ENCODE measurements around the gene MTHFSD. TPM values are rescaled to one million over a fixed set of nuclear protein-coding genes. Genes with fewer than 3 reads are reported as not detected.

The MTHFSD gene
- total RNA-seq, 1 experiment from 2014 or later: 10.1 TPM

DNA sequence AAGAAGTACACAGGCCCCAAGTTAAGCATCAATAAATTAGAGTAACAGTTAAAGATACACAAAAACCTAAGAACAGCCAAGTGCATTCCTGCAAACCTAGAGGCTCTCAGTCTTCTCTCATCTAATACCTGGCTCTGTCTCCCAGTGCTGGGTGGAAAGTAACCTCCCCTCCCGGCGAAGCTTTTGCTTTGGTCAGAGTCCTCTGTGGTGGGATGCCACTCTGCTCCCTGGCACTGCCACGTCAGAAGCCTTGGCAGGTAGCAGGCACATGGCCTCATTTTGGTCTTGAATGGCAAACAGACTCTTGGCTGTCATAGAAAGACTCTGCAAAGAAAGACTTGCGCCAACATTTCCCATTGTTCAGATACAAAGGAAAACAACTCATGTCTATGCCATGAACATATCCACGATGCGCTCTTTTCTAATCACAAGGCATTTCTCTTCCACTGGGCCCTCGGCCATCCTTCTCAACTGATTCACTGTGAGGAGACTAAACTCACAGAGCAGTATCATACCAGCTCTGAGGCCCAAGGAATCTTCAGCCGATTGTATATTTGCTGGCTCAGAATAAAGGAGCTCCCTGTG lies 21.2 kb downstream of the MTHFSD start:
- in situ Hi-C loops (cut with HindIII; ENCODE audit: low sequenced_read_pairs): no loop called here

DNA sequence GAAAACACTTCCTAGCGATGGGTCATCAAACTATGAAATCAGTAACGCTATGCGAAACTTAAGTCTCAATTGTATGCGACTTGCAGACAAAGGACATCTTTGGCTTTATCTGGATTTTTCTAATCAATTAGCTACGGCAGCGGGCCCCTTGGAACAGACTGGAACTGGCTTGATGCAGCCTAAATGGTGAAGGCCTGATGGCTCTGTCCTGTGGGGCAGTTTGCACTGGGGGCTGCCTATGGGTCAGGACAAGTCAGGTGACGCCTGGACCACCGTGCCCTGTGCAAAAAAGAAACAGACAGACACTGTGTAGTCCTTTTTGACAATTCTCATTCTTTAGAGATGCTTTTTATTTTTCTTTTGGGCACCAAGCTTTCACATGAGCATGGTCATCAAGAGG lies 22.0 kb downstream of the MTHFSD start:
- no peak for DNase-seq (ENCODE audit: low spot score)
- in situ Hi-C loops (cut with HindIII; ENCODE audit: low sequenced_read_pairs): no loop called here

More for the DNA sequence above, 21.2 kb downstream of the MTHFSD start:
- DNase-seq (ENCODE audit: low spot score): no peak

DNA sequence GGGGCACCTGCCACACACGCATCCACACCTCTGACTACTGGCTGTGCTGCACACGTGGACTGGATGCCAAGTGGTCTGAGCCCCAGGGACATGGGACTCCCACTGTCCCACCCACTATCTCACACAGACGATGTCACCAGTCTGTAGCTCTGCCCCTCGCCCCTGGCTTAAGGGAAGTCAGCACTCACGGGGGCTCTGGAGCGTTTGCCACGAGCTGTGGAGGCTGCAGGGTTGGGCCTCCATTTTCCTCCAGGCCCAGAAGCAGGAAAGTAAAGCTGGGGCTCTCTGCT lies 22.6 kb downstream of the MTHFSD start:
- DNase-seq (ENCODE audit: low spot score): no peak
- in situ Hi-C loops (cut with HindIII; ENCODE audit: low sequenced_read_pairs): no loop called here

DNA sequence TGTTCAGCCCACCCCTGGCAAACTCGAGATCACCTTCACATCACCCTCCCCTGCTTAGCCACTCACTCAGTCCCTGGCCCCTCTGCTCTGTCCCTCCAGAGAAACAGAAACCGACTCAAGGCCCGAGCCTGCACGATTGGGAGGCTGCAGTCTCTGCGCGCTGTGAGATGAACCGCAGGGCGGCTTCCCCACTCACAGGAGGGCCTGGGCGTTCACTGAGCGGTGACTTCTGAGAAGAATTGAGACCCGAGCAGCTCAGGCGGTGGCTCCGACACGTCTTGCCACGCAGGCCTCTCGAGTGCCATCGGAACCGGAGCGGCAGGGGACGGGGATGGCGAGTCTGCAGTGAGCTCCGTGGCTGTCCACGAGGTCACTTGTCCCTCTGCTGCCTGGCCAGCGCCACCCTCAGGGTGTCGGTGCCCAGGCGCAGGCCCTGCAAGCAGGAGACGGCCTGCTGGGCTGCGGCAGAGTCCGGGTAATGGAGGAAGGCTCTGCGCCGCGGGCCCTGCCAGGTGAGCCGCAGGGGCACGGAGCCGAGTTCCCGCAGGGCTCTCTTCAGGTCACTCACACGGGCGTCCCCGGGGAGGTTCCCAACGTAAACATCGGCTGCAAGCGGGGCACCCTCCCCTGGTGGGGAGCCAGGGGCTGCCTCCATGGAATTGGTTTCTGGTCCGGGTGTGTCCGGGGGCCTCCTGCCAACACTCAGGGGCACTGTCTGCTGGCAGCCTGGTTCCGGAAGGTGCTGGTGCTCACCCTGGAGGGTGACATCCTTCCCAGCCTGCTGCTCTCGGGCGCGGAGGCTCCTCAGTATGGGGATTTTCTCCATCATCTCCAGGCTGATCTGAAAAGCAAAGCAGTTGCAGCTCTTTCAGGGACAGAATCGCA lies 23.2 kb downstream of the MTHFSD start:
- in situ Hi-C loops (cut with HindIII; ENCODE audit: low sequenced_read_pairs): no loop called here
- no peak for DNase-seq (ENCODE audit: low spot score)

DNA sequence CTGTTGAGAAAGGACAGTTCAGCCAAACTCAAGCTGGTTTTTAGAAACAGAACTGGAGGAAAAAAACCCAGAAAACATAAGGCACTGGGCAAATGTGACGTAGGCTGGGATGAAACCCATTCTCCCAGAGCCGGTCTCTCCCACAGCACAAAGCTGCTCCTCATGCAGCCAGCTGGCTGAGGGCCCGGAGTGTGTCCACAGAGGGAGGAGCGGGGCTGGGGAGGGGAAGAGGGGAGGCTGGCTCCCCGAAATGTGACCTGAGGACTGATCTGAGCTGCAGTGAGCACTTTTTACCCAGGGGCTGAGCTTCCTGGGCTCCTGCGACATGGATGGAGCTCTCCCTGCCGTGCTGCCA lies 23.9 kb downstream of the MTHFSD start:
- in situ Hi-C loops (cut with HindIII; ENCODE audit: low sequenced_read_pairs): no loop called here
- DNase-seq (ENCODE audit: low spot score): peak; percentile 59

GRCh38 chr16:86530251-86531190 lies 24.5 kb downstream of the MTHFSD start:
- in situ Hi-C loops (cut with HindIII; ENCODE audit: low sequenced_read_pairs): no loop called here
- DNase-seq (ENCODE audit: low spot score): peak; percentile 13

DNA sequence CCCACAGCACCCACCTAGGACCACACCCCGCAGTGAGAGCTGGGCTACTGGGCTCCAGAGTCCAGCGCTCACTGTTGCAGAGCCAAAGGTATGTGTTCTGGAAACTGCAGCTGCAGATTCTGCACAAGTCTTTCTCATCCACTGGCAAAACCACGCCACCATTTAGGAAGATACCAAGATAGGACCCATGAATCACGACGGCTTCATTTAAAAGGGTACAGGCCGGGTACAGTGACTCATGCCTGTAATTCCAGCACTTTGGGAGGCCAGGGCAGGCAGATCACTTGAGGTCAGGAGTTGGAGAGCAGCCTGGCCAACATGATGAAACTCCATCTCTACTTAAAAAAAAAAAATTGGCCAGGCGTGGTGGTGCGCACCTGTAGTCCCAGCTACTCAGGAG lies 25.9 kb downstream of the MTHFSD start:
- in situ Hi-C loops (cut with HindIII; ENCODE audit: low sequenced_read_pairs): no loop called here
- DNase-seq (ENCODE audit: low spot score): no peak

- in situ Hi-C loops (cut with HindIII; ENCODE audit: low sequenced_read_pairs): no loop called here
- DNase-seq (ENCODE audit: low spot score): no peak
Observed at GRCh38 chr16:86528061-86528929, 26.7 kb downstream of the MTHFSD start.

- DNase-seq (ENCODE audit: low spot score): no peak
- in situ Hi-C loops (cut with HindIII; ENCODE audit: low sequenced_read_pairs): no loop called here
Observed at GRCh38 chr16:86527366-86527765, 27.7 kb downstream of the MTHFSD start.

GRCh38 chr16:86525696-86526095 lies 29.3 kb downstream of the MTHFSD start:
- DNase-seq (ENCODE audit: low spot score): no peak
- in situ Hi-C loops (cut with HindIII; ENCODE audit: low sequenced_read_pairs): no loop called here

- in situ Hi-C loops (cut with HindIII; ENCODE audit: low sequenced_read_pairs): no loop called here
- no peak for DNase-seq (ENCODE audit: low spot score)
Observed at GRCh38 chr16:86524029-86524428, 31.0 kb downstream of the MTHFSD start.

DNA sequence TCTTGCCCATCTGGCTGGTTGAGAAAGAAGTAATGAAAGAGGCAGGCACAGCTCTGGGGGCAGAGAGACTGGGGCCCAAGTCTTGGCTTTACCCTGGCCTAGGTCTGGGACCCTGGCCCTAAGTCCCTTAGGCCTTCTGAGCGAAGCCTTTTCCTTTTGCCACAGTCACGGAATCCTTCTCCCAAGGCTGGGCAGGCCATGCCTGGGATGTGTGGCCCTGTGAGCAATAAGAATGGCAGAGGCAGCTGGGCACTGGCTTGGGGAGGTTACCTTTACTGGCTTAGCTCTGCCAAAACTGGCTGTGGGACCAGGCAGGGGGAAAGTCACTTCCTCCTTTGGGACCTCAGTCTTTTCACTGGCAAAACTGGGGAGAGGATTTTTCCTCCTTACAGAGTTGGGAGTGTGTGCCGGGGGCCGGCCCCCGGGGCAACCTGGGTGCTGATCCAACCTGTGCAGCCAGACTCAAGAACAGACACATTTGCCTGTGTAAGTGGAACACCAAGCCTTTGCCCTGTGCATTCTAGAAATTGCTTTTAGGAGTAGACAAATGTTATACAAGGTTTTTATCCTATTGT lies 31.8 kb downstream of the MTHFSD start:
- in situ Hi-C loops (cut with HindIII; ENCODE audit: low sequenced_read_pairs): no loop called here
- no peak for DNase-seq (ENCODE audit: low spot score)

DNA sequence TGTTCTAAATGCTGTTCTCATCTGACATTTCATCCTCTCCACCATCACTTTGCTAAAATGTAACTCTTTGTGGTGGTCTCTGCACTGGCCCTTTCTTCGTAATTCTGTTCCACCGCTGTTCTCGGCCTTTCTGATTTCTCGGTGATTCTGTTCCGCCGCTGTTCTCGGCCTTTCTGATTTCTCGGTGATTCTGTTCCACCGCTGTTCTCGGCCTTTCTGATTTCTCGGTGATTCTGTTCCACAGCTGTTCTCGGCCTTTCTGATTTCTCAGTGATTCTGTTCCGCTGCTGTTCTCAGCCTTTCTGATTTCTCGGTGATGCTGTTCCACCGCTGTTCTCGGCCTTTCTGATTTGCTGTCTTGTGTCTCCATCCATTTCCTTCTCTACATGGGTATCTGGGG lies 32.4 kb downstream of the MTHFSD start:
- in situ Hi-C loops (cut with HindIII; ENCODE audit: low sequenced_read_pairs): no loop called here

GRCh38 chr16:86521236-86522197 lies 33.5 kb downstream of the MTHFSD start:
- in situ Hi-C loops (cut with HindIII; ENCODE audit: low sequenced_read_pairs): no loop called here
- no peak for DNase-seq (ENCODE audit: low spot score)

More for the DNA sequence above, 32.4 kb downstream of the MTHFSD start:
- no peak for DNase-seq (ENCODE audit: low spot score)

DNA sequence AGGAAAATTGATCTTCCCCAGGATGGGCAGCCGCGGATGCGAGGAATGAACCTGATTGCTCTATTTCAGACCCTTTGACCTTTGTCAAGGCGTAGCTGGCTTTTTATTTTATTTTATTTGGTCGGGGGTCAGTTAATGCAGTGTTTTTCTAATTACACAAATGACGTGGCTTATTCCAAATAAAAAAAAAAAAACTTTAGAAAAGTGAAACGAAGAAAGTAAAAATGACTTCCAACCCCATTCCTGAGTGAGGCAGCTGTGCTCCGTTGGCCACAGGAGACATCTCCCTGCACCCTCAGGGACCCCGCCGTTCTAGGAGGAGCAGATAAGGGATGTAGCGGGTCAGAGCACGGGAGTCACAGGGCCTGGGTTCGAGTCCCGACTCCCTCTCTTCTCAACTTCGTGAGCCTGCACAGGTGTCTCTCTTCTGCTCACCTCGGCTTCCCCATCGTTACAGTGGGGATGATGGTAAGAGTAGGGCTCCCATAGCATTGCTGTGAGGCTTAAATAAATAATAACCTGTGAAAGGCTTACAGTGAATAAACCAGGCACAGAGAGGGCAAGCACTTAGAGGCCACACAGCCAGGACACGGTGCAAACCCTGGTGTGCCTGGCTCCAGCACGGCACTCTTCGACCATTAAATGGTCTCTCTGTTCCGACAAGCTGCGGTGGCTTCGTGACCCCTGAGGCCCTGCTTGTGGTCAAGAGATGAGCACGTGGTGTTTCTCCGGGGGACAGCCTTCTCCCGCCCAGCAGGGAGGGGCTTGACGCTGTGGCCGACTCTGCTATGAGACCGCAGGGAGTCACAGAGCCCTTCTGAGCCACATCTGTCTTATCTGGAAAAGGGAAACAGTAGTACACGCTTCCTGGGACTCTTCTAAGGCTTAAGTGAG lies 34.5 kb downstream of the MTHFSD start:
- in situ Hi-C loops (cut with HindIII; ENCODE audit: low sequenced_read_pairs): no loop called here
- no peak for DNase-seq (ENCODE audit: low spot score)

GRCh38 chr16:86519649-86520316 lies 35.3 kb downstream of the MTHFSD start:
- in situ Hi-C loops (cut with HindIII; ENCODE audit: low sequenced_read_pairs): no loop called here
- peak; percentile 33 for DNase-seq (ENCODE audit: low spot score)

Data from G401 (cell line).